ENCODE data around the gene TBL1Y. TPM values are rescaled to one million over a fixed set of nuclear protein-coding genes. Genes with fewer than 3 reads are reported as not detected.

The TBL1Y gene
- total RNA-seq, 1 donor, result not detected

DNA sequence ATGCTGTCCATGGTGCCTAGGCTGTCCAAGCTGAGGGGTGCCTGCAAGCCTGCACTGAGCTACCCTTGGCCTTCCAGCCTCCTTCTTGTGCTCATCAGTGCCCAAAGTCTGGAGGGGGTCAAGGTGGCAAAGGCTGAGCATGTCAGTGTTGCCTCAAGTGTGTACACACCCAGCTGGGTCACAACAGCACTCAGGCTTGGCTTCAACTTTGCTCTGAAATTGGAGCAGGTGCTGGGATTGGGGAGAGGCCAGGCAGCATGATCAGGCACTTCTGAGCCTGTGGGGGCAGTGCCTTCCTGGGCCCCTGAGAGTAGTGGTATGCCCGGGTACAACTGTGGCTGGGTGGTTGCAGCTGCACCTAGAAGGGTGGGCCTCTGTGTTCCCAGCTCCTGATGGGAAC lies 18.7 kb downstream of the TBL1Y start:
- Histone ChIP-seq H3K27ac (ENCODE audit: low read depth, low read length) (no peak overlapping the region), H3K36me3 (ENCODE audit: insufficient read depth, low read length) (no peaks in the 10 kb centered on the region), H3K79me2 (ENCODE audit: insufficient read depth, low read length) (no peaks in the 10 kb centered on the region), H4K20me1 (ENCODE audit: insufficient read depth, low read length) (no peaks in the 10 kb centered on the region), H3K4me2 (ENCODE audit: insufficient read depth, low read length) (no peak overlapping the region), H3K4me1 (ENCODE audit: insufficient read depth, low read length) (no peaks in the 10 kb centered on the region), H3K4me3 (ENCODE audit: insufficient read depth, low read length) (no peak overlapping the region), H3K9me3 (ENCODE audit: low read depth, low read length) (no peaks in the 10 kb centered on the region), H3K27me3 (ENCODE audit: insufficient read depth, low read length) (no peaks in the 10 kb centered on the region), H2AFZ (ENCODE audit: low read length) (no peak overlapping the region)
- TF ChIP-seq, protein P1, sequence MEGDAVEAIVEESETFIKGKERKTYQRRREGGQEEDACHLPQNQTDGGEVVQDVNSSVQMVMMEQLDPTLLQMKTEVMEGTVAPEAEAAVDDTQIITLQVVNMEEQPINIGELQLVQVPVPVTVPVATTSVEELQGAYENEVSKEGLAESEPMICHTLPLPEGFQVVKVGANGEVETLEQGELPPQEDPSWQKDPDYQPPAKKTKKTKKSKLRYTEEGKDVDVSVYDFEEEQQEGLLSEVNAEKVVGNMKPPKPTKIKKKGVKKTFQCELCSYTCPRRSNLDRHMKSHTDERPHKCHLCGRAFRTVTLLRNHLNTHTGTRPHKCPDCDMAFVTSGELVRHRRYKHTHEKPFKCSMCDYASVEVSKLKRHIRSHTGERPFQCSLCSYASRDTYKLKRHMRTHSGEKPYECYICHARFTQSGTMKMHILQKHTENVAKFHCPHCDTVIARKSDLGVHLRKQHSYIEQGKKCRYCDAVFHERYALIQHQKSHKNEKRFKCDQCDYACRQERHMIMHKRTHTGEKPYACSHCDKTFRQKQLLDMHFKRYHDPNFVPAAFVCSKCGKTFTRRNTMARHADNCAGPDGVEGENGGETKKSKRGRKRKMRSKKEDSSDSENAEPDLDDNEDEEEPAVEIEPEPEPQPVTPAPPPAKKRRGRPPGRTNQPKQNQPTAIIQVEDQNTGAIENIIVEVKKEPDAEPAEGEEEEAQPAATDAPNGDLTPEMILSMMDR (IDR thresholded peaks at IDR 0.05; ENCODE audit: extremely low read depth, low read depth, low read length), result no peak
- no peak for DNase-seq (ENCODE audit: insufficient read length, low spot score, missing footprints)

- no peaks in the 10 kb centered on the region for H3K27me3 ChIP-seq (ENCODE audit: insufficient read depth, low read length)
- no peak for DNase-seq (ENCODE audit: insufficient read length, low spot score, missing footprints)
- no peak overlapping the region for H2AFZ ChIP-seq (ENCODE audit: low read length)
- H3K9me3 ChIP-seq (ENCODE audit: low read depth, low read length), result no peaks in the 10 kb centered on the region
- no peaks in the 10 kb centered on the region for H3K79me2 ChIP-seq (ENCODE audit: insufficient read depth, low read length)
- no peaks in the 10 kb centered on the region for H3K36me3 ChIP-seq (ENCODE audit: insufficient read depth, low read length)
- TF ChIP-seq, protein P1 (IDR thresholded peaks at IDR 0.05; ENCODE audit: extremely low read depth, low read depth, low read length), result no peak
- no peak overlapping the region for H3K27ac ChIP-seq (ENCODE audit: low read depth, low read length)
- H3K4me2 ChIP-seq (ENCODE audit: insufficient read depth, low read length), result no peak overlapping the region
- no peaks in the 10 kb centered on the region for H4K20me1 ChIP-seq (ENCODE audit: insufficient read depth, low read length)
- H3K4me3 ChIP-seq (ENCODE audit: insufficient read depth, low read length), result no peak overlapping the region
- H3K4me1 ChIP-seq (ENCODE audit: insufficient read depth, low read length), result no peaks in the 10 kb centered on the region
These were observed 21.4 kb downstream of the TBL1Y start for GRCh38 chrY:6931779-6932396.

DNA sequence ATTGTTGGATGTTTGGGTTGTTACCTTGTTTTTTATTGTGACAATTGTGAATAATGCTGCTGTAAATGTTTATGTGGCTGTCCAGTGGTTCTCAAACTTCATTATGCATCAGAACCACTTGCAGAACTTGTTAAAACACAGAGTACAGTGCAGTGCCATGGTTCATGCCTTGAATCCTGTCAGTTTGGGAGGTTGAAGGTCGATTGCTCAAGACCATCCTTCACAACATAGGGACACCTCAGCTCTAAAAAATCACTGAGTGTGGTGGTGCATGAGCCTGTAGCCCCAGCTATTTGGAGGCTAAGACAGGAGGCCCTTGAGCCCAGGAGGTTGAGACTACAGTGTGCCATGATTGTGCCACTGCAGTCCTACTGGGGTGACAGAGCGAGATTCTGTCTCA lies 25.0 kb downstream of the TBL1Y start:
- TF ChIP-seq, protein P1 (IDR thresholded peaks at IDR 0.05; ENCODE audit: extremely low read depth, low read depth, low read length), result no peak
- no peaks in the 10 kb centered on the region for H3K9me3 ChIP-seq (ENCODE audit: low read depth, low read length)
- no peak overlapping the region for H3K4me3 ChIP-seq (ENCODE audit: insufficient read depth, low read length)
- H3K4me1 ChIP-seq (ENCODE audit: insufficient read depth, low read length), result no peaks in the 10 kb centered on the region
- H3K27ac ChIP-seq (ENCODE audit: low read depth, low read length), result no peak overlapping the region
- H3K79me2 ChIP-seq (ENCODE audit: insufficient read depth, low read length), result no peaks in the 10 kb centered on the region
- H3K36me3 ChIP-seq (ENCODE audit: insufficient read depth, low read length), result no peaks in the 10 kb centered on the region
- no peak overlapping the region for H3K4me2 ChIP-seq (ENCODE audit: insufficient read depth, low read length)
- no peaks in the 10 kb centered on the region for H4K20me1 ChIP-seq (ENCODE audit: insufficient read depth, low read length)
- DNase-seq (ENCODE audit: insufficient read length, low spot score, missing footprints), result no peak
- H2AFZ ChIP-seq (ENCODE audit: low read length), result no peak overlapping the region
- no peaks in the 10 kb centered on the region for H3K27me3 ChIP-seq (ENCODE audit: insufficient read depth, low read length)

DNA sequence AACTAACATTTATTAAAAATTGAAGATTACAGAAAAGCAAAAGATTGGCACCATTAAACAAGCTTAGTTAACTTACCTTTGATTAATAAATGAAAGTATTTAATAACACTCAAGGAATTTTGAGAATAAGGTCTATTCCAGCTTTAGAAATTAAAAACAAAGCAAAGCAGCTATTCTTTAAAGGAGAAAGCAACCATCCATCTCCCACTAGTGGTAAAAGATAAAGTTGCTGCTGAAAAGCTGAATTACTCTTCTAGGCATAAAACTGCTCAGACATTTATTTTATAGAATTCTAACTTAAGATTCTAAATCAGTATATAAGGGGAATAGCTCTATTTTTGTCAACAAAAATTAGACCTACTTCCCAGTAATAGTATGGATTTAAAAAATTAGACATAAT lies 37.2 kb downstream of the TBL1Y start:
- TF ChIP-seq, protein P1 (IDR thresholded peaks at IDR 0.05; ENCODE audit: extremely low read depth, low read depth, low read length), result no peak
- H3K4me3 ChIP-seq (ENCODE audit: insufficient read depth, low read length), result no peak overlapping the region
- no peaks in the 10 kb centered on the region for H3K27me3 ChIP-seq (ENCODE audit: insufficient read depth, low read length)
- H3K79me2 ChIP-seq (ENCODE audit: insufficient read depth, low read length), result no peaks in the 10 kb centered on the region
- no peak for DNase-seq (ENCODE audit: insufficient read length, low spot score, missing footprints)
- H2AFZ ChIP-seq (ENCODE audit: low read length), result no peak overlapping the region
- H3K4me2 ChIP-seq (ENCODE audit: insufficient read depth, low read length), result no peak overlapping the region
- no peaks in the 10 kb centered on the region for H4K20me1 ChIP-seq (ENCODE audit: insufficient read depth, low read length)
- no peaks in the 10 kb centered on the region for H3K9me3 ChIP-seq (ENCODE audit: low read depth, low read length)
- no peaks in the 10 kb centered on the region for H3K36me3 ChIP-seq (ENCODE audit: insufficient read depth, low read length)
- no peak overlapping the region for H3K27ac ChIP-seq (ENCODE audit: low read depth, low read length)
- no peaks in the 10 kb centered on the region for H3K4me1 ChIP-seq (ENCODE audit: insufficient read depth, low read length)

All from osteoblast (primary cell).